ENCODE data around the gene MYL9. TPM values are rescaled to one million over a fixed set of nuclear protein-coding genes. Genes with fewer than 3 reads are reported as not detected.

Gene MYL9
- total RNA-seq, 2 experiments from 2014 or later, result not detected

DNA sequence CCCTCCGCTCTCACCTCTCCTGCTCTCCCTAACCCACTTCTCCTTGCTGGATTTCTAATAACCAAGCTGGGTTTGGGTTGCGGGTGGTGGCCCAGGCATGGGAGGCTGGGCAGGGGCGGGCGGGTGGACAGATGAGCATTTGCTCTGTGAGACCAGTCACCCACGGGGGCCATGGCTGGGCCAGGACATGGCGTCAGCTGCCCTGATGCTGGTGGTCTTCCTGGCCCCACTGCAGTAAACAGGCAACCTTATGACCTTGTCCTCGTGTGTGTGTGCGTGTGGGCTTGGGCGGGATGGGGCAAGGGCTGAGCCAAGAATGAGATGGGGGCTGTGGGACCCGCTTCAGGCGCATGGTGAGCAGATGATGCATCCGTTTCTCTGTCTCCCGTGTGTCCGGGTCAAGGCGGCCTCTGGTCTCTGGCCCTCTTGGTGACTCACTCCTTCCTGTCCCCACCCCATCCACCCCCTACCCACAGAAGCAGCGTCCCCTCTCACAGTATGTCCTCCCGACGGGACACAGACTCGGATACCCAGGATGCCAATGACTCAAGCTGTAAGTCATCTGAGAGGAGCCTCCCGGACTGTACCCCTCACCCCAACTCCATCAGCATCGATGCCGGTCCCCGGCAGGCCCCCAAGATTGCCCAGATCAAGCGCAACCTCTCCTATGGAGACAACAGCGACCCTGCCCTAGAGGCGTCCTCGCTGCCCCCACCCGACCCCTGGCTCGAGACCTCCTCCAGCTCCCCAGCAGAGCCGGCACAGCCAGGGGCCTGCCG is 41.4 kb upstream of the MYL9 start:
- Mint-ChIP-seq H3K27ac (no peak overlapping the region), H3K9me3 (no peaks in the 10 kb centered on the region), H3K36me3 (ENCODE audit: low read depth) (no peaks in the 10 kb centered on the region), H3K4me1 (ENCODE audit: low read depth) (peaks cover 7% of the 10 kb centered on the region), H3K4me3 (no peak overlapping the region), H3K27me3 (no peaks in the 10 kb centered on the region)
- POLR2A ChIA-PET, result interaction anchor here (0.7 to 1.9 kb wide), 3 partner anchors 8 to 13 kb away, joined by 3 to 6 read pairs (median 4); no protein-coding TSS in a partner anchor
- TF ChIP-seq, protein P1, sequence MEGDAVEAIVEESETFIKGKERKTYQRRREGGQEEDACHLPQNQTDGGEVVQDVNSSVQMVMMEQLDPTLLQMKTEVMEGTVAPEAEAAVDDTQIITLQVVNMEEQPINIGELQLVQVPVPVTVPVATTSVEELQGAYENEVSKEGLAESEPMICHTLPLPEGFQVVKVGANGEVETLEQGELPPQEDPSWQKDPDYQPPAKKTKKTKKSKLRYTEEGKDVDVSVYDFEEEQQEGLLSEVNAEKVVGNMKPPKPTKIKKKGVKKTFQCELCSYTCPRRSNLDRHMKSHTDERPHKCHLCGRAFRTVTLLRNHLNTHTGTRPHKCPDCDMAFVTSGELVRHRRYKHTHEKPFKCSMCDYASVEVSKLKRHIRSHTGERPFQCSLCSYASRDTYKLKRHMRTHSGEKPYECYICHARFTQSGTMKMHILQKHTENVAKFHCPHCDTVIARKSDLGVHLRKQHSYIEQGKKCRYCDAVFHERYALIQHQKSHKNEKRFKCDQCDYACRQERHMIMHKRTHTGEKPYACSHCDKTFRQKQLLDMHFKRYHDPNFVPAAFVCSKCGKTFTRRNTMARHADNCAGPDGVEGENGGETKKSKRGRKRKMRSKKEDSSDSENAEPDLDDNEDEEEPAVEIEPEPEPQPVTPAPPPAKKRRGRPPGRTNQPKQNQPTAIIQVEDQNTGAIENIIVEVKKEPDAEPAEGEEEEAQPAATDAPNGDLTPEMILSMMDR (IDR thresholded peaks at IDR 0.05), result no peak
- intact Hi-C loops (cut with micrococcal nuclease), result no loop called here
- DNase-seq (no peak), ATAC-seq (no peak)
- CTCF ChIA-PET, result no interaction called here

DNA sequence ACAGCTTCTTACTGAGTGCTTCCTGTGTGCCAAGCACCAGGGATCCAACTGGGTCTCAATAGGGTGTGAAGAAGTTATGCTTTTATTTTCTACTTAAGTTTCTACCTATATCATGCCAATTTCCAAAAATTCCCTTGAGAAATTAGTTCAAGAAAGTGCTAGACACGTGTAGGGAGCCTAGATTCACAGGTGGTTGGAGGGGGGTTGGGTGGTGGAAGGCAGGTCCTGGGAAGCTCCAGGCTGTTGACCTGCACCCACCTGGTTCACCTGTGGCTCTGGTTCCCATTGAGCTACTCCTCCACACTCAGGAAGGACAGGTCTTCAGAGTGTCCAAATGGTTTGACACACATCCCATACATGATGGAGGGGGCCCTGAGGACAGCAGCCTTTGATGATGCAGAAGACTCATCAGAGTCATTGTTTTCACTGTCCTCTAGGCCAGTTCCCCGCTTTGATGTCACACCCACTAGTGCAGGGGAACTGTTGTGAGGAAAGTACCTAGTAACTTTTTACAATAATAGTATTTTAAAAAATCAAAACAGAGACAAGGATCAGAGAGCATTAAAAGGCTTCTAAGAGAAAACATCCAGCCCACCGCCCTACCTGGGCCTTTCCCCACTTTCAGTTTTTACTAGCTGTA is 39.8 kb upstream of the MYL9 start:
- Mint-ChIP-seq H3K36me3 (ENCODE audit: low read depth) (no peaks in the 10 kb centered on the region), H3K27me3 (no peaks in the 10 kb centered on the region), H3K27ac (no peak overlapping the region), H3K4me3 (no peak overlapping the region), H3K9me3 (no peaks in the 10 kb centered on the region), H3K4me1 (ENCODE audit: low read depth) (peaks cover 7% of the 10 kb centered on the region)
- TF ChIP-seq, protein P1 (IDR thresholded peaks at IDR 0.05), result no peak
- ChIA-PET POLR2A (interaction anchor here (0.6 to 1.9 kb wide), 2 partner anchors 14 to 121 kb away, joined by 3 to 6 read pairs; no protein-coding TSS in a partner anchor), CTCF (interaction anchor here (0.9 to 1.9 kb wide), 3 partner anchors 9 to 299 kb away, joined by 3 to 8 read pairs (median 3); no protein-coding TSS in a partner anchor)
- intact Hi-C loops (cut with micrococcal nuclease), result no loop called here
- ATAC-seq (peak; percentile 80), DNase-seq (peak; percentile 27)

DNA sequence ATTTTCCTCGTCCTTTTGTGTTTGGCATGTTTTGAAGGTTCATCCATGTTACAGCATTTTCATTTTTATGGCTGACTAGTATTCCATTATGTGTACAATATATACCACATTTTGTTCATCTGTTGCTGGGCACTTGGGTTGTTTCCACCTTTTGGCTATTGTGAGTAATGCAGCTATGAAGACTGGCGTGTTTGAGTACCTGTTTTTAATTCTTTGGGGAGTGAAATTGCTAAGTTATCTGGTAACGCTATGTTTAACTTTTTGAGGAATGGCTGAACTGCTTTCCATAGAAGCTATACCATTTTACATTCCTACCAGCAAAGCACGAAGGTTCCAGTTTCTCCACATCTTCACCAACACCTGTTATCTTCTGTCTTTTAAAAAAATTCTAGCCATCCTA is 37.0 kb upstream of the MYL9 start:
- H3K27ac Mint-ChIP-seq, result no peak overlapping the region
- intact Hi-C loops (cut with micrococcal nuclease), result no loop called here
- H3K9me3 Mint-ChIP-seq, result no peaks in the 10 kb centered on the region
- peaks cover 2% of the 10 kb centered on the region for H3K36me3 Mint-ChIP-seq (ENCODE audit: low read depth)
- no peak for ATAC-seq
- ChIA-PET CTCF (no interaction called here), POLR2A (interaction anchor here (1.1 kb wide), 1 partner anchor 24 kb away, joined by 3 read pairs; no protein-coding TSS in a partner anchor)
- TF ChIP-seq, protein P1 (IDR thresholded peaks at IDR 0.05), result peak; percentile 24
- H3K27me3 Mint-ChIP-seq, result no peaks in the 10 kb centered on the region
- no peak for DNase-seq
- H3K4me3 Mint-ChIP-seq, result no peak overlapping the region
- H3K4me1 Mint-ChIP-seq (ENCODE audit: low read depth), result peaks cover 10% of the 10 kb centered on the region

DNA sequence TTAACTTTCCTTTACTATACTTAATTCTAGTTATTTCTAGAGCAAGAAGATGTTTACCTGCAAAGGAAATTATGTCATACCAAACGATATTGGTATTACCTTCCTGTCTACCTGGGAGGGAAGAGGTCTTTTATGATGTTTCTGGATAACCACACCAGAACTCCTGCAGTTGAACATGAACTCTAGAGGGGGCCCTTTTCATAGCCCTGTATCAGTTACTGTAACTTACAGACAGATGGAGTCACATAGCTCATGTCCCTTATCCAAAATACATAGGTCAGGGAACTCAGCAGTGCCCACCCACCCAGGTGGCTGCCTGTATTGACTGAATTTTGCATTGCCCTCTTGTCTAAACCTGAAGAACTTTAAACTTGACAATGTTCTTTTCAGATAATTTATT is 35.1 kb upstream of the MYL9 start:
- Mint-ChIP-seq H3K4me1 (ENCODE audit: low read depth) (peaks cover 10% of the 10 kb centered on the region), H3K27ac (no peak overlapping the region), H3K4me3 (no peak overlapping the region), H3K9me3 (no peaks in the 10 kb centered on the region), H3K27me3 (no peaks in the 10 kb centered on the region), H3K36me3 (ENCODE audit: low read depth) (peaks cover 2% of the 10 kb centered on the region)
- CTCF ChIA-PET, result interaction anchor here (0.9 to 1.5 kb wide), 10 partner anchors 12 to 302 kb away, joined by 3 to 6 read pairs (median 4); partner anchors contain the start of gene RAB5IF
- POLR2A ChIA-PET, result no interaction called here
- TF ChIP-seq, protein P1 (IDR thresholded peaks at IDR 0.05), result peak; percentile 44
- ATAC-seq (peak; percentile 74), DNase-seq (peak; percentile 14)
- intact Hi-C loops (cut with micrococcal nuclease), result no loop called here

DNA sequence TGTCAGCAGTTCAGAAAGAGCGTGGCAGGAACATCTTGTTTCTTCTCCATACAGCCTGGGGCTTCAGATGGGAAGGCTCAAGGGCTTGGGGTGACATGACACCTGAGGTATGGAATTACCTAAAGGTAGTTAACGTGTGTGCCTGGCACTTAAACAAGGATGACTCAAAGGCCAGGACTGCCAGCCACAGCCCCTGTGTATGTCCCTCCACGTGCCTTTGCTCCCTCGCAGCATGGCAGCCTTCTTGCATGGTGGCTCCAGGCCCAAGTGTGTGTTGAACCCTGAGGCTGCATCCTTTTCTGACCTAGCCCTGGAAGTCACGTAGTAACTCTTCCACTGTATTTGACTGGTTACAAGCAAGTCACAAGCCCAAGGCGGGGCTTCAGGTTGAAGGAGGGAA is 33.6 kb upstream of the MYL9 start:
- Mint-ChIP-seq H3K27ac (no peak overlapping the region), H3K27me3 (no peaks in the 10 kb centered on the region), H3K4me1 (ENCODE audit: low read depth) (peaks cover 3% of the 10 kb centered on the region), H3K4me3 (no peak overlapping the region), H3K36me3 (ENCODE audit: low read depth) (peaks cover 2% of the 10 kb centered on the region), H3K9me3 (no peaks in the 10 kb centered on the region)
- intact Hi-C loops (cut with micrococcal nuclease), result no loop called here
- ATAC-seq (no peak), DNase-seq (no peak)
- ChIA-PET POLR2A (no interaction called here), CTCF (no interaction called here)
- TF ChIP-seq, protein P1 (IDR thresholded peaks at IDR 0.05), result no peak
